ENCODE results near the gene GSC2.

The GSC2 gene

DNA sequence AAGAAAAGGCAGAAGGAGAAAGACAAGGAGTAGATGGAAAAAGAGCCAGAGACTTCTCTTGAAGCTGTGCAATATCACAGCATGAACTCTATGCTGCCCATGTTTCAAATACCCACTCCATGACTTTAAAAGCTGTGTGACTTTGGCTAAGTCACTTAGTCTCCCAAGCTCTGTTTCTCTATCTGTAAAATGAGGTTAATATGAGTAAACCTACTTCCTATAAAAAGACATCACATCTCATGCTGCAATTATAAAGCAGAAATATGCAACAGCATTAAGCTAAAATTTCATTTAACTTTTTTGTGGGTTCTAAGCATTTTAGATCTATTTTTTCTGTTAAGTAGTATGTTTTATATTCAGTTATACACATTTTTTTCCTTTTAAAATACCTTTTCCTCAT is 39.4 kb downstream of the GSC2 start:
- no peak for DNase-seq
- in situ Hi-C loops (cut with MboI; ENCODE audit: low pct_unique_long_range_greater_than_20kb, low sequenced_read_pairs) = no loop called here

DNA sequence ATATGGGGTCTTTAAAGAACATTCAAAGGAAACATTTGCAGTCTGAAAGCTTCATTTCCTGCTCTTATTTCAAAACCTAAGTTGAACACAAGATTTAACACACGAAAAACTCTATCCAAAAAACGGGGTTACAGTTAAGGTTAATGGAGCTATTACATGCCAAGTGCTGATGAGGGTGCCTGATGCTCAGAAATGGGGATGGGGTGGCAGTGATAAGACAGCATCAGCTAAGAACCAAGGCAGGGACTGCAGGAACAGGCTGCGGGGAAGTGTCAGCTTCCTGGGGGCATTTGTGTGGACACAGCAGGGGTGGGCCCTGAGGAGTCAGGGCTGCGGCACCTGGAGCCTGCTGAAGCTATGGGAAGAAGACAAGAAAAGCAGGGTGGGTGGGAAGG is 40.0 kb downstream of the GSC2 start:
- no peak for DNase-seq
- in situ Hi-C loops (cut with MboI; ENCODE audit: low pct_unique_long_range_greater_than_20kb, low sequenced_read_pairs) = no loop called here

DNA sequence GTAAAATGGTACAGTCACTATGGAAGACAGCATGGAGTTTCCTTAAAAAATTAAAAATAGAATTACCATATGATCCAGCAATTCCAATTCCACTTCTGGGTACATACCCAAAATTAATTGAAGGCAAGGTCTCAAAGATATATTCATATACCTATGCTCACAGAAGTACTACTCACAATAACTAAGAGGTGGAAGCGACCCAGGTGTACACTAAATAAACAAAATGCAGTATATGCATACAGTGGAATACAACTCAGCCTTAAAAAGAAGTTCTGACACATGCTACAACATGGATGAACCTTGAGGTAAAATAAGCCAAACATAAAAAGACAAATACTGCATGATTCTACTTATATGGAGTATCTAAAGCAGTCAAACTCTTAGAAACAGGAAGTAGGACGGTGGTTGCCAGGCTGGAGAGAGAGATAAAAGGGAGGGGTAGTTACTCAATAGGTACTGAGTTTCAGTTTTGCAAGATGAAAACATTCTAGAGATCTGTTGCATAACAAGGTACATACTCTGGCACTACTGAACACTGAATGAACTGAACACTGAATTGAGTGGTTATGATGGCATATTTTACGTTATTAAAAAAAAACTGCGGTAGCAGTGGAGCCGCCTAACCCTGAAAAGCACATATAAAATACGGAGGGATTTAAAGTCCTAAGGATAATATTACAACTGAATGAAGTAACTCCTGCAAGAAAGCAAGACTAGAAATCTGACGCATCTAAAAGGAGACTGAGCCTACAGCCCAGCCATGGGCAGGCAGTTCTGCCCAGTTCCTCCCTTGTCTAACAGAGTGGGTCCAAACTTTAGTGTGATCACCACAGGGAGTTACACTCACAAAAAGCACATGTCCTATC is 40.7 kb downstream of the GSC2 start:
- in situ Hi-C loops (cut with MboI; ENCODE audit: low pct_unique_long_range_greater_than_20kb, low sequenced_read_pairs) = no loop called here
- peak; percentile 90 for DNase-seq

DNA sequence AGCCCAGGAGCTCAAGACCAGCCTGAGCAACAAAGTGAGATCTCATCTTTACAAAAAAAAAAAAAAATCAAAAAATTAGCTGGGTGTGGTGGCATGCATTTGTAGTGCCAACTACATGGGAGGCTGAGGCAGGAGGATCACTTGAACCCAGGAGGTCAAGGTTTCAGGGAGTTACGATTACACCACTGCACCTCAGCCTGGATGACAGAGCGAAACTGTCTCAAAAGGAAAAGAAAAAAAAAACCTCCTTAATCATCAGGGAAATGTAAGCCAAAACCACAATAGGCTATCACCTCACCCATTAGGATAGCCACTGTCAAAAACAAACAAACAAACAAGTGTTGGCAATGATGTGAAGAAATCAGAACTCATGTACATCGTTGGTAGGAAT is 41.3 kb downstream of the GSC2 start:
- in situ Hi-C loops (cut with MboI; ENCODE audit: low pct_unique_long_range_greater_than_20kb, low sequenced_read_pairs) = no loop called here
- DNase-seq = no peak

GRCh38 chr22:19107730-19108074 is 42.4 kb downstream of the GSC2 start:
- DNase-seq = no peak
- in situ Hi-C loops (cut with MboI; ENCODE audit: low pct_unique_long_range_greater_than_20kb, low sequenced_read_pairs) = no loop called here

GRCh38 chr22:19106886-19107729 is 43.0 kb downstream of the GSC2 start:
- in situ Hi-C loops (cut with MboI; ENCODE audit: low pct_unique_long_range_greater_than_20kb, low sequenced_read_pairs) = no loop called here
- no peak for DNase-seq

GRCh38 chr22:19105867-19106802 is 44.0 kb downstream of the GSC2 start:
- in situ Hi-C loops (cut with MboI; ENCODE audit: low pct_unique_long_range_greater_than_20kb, low sequenced_read_pairs) = no loop called here
- peak; percentile 31 for DNase-seq

GRCh38 chr22:19105456-19105855 is 44.6 kb downstream of the GSC2 start:
- DNase-seq = no peak
- in situ Hi-C loops (cut with MboI; ENCODE audit: low pct_unique_long_range_greater_than_20kb, low sequenced_read_pairs) = no loop called here

DNA sequence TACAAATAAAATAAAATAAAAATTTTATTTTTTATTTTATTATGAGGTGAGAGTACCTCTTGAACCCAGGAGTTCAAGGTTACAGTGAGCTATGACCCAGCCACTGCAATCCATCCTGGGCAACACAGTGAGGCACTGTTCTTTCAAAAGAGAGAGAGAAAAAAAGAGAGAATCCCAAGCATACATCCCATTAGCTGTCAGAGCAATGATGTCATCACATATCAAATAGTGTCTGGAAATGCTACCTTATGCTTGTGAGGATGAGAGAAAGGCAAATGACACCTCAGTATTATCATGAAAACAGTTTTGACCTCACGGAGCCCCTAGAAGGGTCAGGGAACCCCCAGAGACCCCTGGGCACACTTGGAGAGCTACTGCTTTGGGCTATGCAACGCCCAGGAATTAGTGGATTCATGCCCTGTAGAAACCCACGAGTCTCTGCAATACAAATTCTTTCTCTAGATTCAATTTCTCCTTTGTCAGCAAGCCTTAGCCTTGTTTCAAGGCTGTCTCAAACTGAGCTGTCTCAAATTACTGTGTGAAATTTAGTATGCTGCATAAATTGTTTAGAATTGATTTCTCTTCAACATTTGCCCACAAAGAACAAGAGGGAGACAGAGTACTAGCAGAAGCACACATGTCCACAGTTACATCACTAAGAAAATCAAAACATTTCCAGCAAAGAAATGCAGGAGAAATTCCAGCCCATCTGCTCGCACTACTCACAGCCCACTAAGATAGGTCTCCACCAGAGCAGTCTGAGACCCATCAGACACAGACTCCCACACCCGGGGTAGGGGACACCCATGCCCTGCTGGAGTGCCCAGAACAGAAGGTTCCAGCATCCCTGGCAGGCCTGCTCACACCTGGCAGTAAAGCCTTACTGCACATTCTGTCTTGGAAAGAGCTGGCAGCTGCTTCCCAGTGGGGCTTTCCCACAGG is 45.9 kb downstream of the GSC2 start:
- in situ Hi-C loops (cut with MboI; ENCODE audit: low pct_unique_long_range_greater_than_20kb, low sequenced_read_pairs) = no loop called here
- no peak for DNase-seq

GRCh38 chr22:19098157-19098556 is 51.9 kb downstream of the GSC2 start:
- in situ Hi-C loops (cut with MboI; ENCODE audit: low pct_unique_long_range_greater_than_20kb, low sequenced_read_pairs) = loop anchor here (25.0 kb wide), 1 partner anchor 89 kb away; the partner anchor contains the start of gene SLC25A1
- DNase-seq = no peak

- in situ Hi-C loops (cut with MboI; ENCODE audit: low pct_unique_long_range_greater_than_20kb, low sequenced_read_pairs) = loop anchor here (25.0 kb wide), 1 partner anchor 90 kb away; the partner anchor contains the start of gene SLC25A1
- no peak for DNase-seq
These were observed 52.6 kb downstream of the GSC2 start for GRCh38 chr22:19097518-19097917.
